NCI-H446 (cell line): Measurements from ENCODE around the gene RCVRN.
"Not testable (repeated sequence)": the region's sequence is repeated elsewhere in the genome, so short reads cannot be mapped to it uniquely, and the experiment has no call there.

Source experiments
- DNase-seq, 2 experiments: peaks; one replicate each; lab custom pipeline; 2025; lab: John Stamatoyannopoulos, UW

RCVRN gene

DNA sequence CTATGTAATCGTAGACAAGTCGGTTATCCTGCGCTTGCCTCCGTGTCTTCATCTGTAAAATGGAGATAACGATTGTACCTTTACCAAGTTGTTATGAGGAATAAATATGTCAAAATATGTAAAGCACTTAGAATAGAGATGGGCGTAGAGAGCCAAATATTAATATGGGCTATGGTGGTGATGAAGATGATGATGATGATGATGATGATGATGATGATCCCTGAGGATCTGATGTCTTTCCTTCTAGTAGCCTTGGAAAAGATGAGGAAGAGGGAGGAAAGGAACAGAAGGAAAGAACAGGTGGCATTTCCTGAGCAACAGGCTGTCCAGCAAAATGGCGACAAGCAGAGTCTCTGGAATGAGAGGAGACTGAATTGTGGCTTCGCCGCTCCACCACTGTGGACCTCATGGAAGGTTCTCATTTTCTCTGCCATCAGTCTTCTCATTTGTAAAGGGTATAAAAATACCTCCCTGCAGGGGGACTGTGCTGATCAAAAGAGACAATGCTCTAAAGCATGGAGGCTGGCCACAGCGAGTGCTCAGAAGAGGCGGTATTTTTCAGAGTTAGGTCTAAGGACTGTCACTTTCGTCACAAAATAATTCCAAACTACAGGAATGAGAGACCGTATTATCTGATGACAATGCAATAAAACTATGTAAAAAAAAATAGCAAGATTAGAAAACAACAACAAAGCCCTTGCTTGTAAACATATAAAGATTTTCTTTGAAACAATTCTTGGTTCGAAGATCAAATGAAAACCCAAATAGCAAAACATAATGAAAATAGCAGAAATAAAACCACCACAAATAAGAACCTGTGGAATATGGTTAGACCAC, 17.2 kb upstream of the RCVRN start:
- no peak for DNase-seq

DNA sequence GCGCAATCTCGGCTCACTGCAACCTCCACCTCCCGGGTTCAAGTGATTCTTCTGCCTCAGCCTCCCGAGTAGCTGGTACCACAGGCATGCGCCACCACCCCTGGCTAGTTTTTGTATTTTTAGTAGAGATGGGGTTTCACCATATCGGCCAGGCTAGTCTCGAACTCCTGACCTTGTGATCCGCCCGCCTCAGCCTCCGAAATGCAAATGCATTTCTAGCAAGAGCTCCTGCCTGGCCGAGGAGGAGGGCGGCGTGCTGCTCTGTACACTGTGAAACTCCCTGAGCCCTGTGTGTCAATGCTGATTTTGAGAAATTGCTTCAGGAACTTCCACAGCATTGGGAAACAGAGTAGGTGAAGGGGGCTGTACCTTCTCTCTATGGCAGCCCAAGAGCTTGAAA, 16.1 kb upstream of the RCVRN start:
- not testable (repeated sequence) for DNase-seq

DNA sequence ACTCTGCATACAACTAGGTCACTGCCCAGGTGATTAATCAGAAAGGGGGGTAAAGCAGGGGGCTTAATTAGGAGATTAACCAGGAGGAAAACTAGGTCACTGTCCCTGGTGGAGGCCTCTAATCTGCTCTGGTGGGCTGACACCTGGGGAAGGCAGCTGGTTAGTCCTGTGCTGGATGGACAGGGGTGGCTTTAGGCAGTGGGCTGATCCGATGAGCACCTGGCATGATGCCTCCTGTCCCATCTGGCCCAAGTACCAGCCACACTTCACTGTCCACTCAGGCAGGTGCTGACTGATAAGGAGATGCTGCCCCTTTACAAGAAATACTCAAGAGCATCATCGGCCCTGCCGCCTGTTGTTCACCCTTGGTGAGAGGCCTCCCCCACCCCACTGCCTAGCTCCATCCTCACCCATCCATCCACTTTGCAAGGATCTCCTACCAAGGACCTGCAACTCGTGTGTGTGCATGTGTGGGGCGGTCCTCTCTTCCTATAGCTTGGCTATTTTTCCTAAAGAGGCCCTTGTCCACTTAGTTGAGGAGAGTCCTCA, 13.8 kb upstream of the RCVRN start:
- no peak for DNase-seq

- DNase-seq, result no peak
Measured at GRCh38 chr17:9918352-9918751, 13.3 kb upstream of the RCVRN start.

GRCh38 chr17:9917801-9918200, 12.7 kb upstream of the RCVRN start:
- no peak for DNase-seq

DNA sequence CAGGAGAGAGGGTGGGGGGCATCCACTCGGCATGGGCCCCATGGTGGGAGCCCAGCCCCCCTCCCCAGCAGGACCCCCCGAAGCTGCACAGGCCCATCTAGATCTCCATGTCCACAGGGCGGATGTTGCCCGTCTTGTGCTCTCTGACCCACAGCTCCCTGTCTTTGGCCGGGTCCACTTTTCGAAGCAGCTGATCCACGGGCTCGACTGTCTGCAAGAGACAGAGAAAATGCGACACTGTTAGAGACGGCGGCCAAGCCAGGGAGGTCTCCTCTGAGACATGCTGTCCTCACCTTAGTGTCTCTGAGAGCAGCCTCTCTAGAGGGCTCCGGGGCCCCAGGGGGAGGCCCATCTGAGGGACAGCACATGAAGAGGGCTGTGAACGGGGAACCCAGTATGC, 12.1 kb upstream of the RCVRN start:
- DNase-seq, result no peak

- no peak for DNase-seq
Measured at GRCh38 chr17:9916108-9916507, 11.0 kb upstream of the RCVRN start.

DNA sequence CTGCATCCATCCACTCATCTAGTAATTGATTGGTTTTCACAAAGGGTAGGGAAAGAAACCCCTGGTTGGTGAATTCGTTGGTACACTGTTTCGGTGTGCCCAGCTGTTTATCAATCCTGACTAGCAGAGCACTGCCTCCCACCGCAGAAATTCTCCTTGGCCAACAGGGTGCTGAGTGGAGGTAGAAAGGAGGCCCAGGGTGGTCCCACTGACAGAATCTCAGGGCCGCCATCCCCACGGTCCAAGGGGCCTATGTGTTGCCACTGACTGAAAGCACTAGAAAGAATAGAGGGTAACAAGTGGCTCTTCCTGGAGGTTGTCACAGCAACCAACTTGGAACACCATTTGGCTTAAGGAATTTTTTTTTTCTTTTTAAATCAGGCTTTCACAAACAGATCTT, 8.4 kb upstream of the RCVRN start:
- DNase-seq, result no peak

DNA sequence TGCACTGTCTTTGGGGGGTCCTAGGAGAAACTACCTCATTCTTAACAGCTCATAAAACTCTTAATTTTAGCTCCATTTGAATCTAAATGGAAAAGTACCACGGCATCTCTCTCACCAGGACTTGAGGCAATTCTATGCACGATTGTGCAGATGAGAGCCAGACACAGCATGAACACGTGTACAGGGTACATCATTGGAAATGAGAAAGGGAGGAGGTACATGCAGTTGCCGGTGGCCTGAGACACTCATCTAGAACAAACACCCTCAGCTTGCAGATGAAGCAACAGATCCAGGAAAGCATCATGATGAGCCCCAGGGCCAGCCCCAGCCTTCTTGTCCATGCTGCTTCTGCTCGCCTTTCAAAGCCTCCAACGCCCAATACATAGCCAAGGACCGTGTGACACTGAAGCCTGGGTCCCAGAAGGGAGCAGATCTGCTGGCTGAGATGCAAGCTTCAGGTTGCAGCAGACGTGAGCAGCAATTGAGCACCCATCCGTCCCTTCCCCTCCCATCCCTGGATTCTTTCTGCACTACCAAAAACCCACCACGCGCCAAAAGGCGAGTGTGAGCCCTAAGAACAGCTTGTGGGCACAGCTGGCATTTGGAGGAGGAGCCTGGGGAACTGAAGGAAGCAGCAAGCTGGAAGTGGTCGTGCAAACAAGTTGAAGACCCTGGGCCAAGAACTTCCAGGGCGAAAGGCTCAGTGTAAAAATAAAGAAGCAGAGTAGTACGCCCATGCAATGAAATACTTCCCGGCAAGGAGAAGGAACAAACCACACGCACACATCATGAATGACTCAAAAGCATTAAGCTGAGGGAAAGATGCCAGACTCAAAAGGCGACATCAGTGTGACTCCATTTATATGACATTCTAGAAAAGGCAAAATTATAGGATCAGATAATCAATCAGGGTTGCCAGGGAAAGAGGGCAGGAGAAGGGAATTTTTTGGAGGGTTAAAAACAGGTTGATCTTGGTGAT, 7.3 kb upstream of the RCVRN start:
- no peak for DNase-seq

- DNase-seq, result no peak
Measured at GRCh38 chr17:9911089-9911488, 6.0 kb upstream of the RCVRN start.

- DNase-seq, result no peak
Measured at GRCh38 chr17:9908649-9909042, 3.6 kb upstream of the RCVRN start.

DNA sequence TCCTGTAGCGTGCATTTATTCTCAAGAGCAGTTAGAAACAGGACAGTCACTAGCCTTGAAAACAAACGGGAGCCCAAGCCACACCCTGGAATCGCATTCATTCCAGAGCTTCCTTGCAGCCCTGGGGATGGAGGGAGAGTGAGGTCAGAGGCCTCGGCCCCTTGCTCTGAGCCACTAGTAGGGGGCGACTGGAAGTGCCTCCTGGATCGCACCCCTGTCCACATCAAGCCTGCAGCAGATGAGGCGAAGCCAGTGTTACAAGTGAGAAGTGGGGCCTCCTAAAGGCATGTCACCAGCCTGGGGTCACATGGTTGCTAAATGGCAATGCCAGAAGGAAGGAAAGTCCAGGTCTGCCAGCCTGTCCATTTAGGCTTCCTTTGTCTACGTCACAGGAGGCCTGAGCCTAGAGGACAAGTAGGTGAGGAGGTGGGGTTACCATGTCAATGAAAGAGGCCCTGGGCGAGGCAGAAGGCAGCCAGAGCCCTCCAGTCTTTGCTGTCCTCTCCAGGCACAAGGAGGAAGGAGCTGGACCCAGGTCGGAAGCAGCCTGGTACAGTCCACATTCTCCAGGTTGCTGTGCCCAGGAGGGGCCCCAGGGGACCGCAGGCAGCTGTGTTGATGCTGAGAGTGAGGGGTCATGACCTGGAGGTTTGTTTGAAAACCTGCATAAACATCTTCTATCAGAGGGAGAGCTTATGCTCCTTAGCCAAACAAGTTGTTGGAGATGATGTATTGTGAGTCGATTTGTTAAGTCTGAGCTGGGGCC, 3.0 kb upstream of the RCVRN start:
- DNase-seq, result no peak

- DNase-seq, result no peak
Measured at GRCh38 chr17:9907131-9907530, 2.1 kb upstream of the RCVRN start.

GRCh38 chr17:9906616-9907015, 1.5 kb upstream of the RCVRN start:
- DNase-seq, result no peak

DNA sequence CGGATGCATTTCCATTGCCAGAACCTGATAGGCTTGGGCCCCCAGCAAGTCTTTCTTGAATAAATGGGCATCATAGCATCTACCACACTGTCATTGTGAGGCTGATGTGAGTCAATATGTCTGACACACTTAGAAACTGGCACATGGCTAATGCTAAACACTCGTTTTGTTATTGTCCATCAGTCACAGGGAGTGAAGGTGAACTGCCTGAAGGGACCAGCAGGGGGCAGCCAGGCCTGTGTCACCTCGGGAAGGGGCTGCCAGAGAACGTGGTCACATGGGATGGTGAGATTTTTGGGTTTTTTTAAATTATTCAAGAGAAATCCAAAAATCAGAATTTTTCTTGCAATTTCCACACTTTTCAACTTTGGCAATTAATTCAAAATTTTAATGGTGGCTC, 831 bp upstream of the RCVRN start:
- no peak for DNase-seq

DNA sequence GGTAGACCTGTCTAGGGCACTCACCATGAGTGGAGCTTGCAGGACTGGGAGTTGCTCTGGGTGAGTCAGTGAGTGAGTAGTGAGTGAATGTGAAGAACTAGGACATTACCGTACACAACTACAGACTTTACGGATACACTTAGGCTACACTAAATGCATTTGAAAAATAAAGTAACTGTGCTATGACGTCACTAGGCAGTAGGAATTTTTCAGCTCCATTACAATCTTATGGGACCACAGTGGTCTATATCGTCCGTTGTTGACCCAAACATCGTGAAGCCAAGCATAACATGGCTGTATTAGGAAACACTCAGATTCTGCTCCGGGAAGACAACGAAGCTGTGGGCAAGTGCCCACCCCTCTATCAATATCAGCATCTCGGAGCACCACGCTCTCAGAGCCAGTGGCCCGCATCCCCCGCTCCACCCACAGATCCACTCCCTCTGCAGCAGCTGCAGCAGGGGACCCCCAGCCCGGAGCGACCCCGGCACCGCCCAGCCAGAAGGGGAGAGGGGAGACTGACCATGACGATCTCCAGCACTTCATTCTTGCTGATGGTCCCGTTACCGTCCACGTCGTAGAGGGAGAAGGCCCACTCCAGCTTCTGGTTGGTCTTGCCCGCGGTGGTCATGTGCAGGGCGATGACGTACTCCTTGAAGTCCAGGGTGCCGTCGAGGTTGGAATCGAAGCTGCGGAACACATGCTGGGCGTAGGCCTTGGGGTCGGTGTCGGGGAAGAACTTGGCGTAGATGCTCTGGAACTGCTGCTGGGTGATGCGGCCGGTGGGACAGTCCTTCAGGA, 594 bp downstream of the RCVRN start:
- no peak for DNase-seq

- DNase-seq, result no peak
Measured at GRCh38 chr17:9902120-9902519, 3.0 kb downstream of the RCVRN start.

GRCh38 chr17:9900784-9901183, 4.3 kb downstream of the RCVRN start:
- no peak for DNase-seq

DNA sequence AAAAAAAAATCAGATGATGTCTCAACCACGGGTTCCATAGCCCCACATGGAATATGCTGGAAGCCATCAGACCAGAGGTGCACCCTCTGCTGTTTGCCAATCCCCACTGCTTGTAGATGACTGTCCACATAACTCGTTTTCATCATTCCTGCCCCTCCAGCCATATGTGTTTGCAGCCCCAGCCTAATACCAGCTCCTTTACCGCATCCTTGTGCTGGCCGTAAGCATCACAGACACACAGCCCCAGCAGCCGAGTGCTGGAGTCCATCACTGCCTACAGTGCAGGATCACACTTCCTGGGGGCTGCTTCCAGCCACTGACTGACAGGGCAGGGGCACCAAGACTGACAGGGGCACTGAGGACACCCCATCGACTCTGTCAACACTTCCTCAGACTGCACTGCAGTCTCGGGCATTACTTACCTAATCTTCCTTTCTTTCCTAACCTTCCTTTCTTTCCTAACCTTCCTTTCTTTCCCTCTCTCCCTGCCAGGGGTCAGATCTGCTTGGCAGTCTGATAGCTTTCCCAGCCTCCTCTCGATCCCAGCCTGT, 5.0 kb downstream of the RCVRN start:
- DNase-seq, result no peak

DNA sequence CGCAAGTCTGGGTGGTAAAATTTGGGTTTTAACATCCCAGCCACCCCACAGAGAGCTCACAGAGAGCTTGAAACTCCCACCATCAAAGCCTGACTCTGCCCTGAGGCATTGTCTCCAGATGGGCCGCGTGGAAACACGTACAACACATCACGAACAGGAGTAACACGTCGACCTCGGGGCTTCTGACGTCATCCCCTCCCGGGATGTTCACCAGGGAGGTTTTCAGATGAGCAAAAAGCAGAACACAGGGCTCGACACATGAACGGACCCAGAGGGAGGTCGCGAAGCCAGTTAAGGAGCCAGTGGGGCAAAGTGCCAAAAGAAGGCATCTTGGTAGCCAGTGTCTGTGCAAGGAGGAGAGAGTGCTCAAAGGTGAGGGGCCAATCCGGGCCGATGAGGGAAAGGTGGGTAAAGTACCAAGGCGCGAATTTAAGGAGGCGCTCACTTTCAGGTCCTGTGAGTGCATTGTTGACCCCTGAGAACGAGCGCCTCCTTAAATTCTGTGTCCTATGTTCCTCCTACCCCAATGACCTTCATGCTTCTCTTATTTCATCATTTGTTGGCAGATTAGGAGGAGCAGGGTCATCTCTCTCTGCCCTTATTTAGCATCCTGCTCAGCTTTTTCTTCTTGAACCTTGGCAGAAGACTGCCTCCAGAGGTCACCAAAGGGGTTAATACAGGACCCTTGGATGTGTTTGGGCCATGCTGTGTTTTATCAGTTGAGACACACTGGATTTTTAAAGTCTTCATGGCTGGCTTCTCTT, 5.6 kb downstream of the RCVRN start:
- DNase-seq, result no peak
